Central memory CD8-positive, alpha-beta T cell (primary cell): Measurements from ENCODE around the gene EXOC3L4.
A peak's percentile ranks its signal among the peaks of the same experiment; 100 is the strongest.
"Not testable (repeated sequence)": the region's sequence is repeated elsewhere in the genome, so short reads cannot be mapped to it uniquely, and the experiment has no call there.

Experiments used
- ATAC-seq: fragments of 150-1000 bp; cut with Tn5 transposase; replicated peaks from 2 replicates; pipeline ENCODE4 v1.10.0; 2022; ENCODE audit warnings: mild to moderate bottlenecking, moderate FRiP score, moderate number of reproducible peaks; ENCODE audit not compliant: poor library complexity, severe bottlenecking; ENCODE audit errors: extremely low read depth
- DNase-seq, 2 donors: peaks; one replicate each; pipeline ENCODE4 v3.0.0; 2021; ENCODE audit warnings: low spot score in 2 of 2
- H3K27ac Mint-ChIP-seq: one replicate; pipeline ENCODE4 v1.8.0; 2022; ENCODE audit warnings: low read depth, mild to moderate bottlenecking, moderate library complexity, mixed read lengths
- H3K27me3 Mint-ChIP-seq: one replicate; pipeline ENCODE4 v1.8.0; 2022; ENCODE audit warnings: mixed read lengths
- H3K36me3 Mint-ChIP-seq: one replicate; pipeline ENCODE4 v1.8.0; 2022; ENCODE audit warnings: mild to moderate bottlenecking, moderate library complexity, mixed read lengths; ENCODE audit not compliant: insufficient read depth
- H3K4me1 Mint-ChIP-seq: one replicate; pipeline ENCODE4 v1.8.0; 2022; ENCODE audit warnings: mixed read lengths
- H3K4me3 Mint-ChIP-seq: one replicate; pipeline ENCODE4 v1.8.0; 2022; ENCODE audit warnings: mild to moderate bottlenecking, moderate library complexity, mixed read lengths
- H3K9me3 Mint-ChIP-seq: one replicate; pipeline ENCODE4 v1.8.0; 2022; ENCODE audit warnings: mixed read lengths

Gene EXOC3L4

GRCh38 chr14:103117499-103117898 is 23.0 kb downstream of the EXOC3L4 start:
- H3K27ac Mint-ChIP-seq, H3K36me3 Mint-ChIP-seq, DNase-seq, H3K4me3 Mint-ChIP-seq, ATAC-seq, H3K9me3 Mint-ChIP-seq: not testable (repeated sequence)
- Mint-ChIP-seq H3K4me1 (peaks cover 11% of the 10 kb centered on the region), H3K27me3 (peaks cover 23% of the 10 kb centered on the region)

GRCh38 chr14:103118018-103118662 is 23.6 kb downstream of the EXOC3L4 start:
- DNase-seq (no peak), ATAC-seq (no peak)
- Mint-ChIP-seq H3K27ac (no peak overlapping the region), H3K4me3 (no peak overlapping the region), H3K36me3 (peaks cover 1% of the 10 kb centered on the region), H3K4me1 (peaks cover 11% of the 10 kb centered on the region), H3K9me3 (no peaks in the 10 kb centered on the region), H3K27me3 (peaks cover 23% of the 10 kb centered on the region)

- H3K27me3 Mint-ChIP-seq: peaks cover 24% of the 10 kb centered on the region
- no peak overlapping the region for H3K4me3 Mint-ChIP-seq
- H3K9me3 Mint-ChIP-seq: no peaks in the 10 kb centered on the region
- peaks cover 1% of the 10 kb centered on the region for H3K36me3 Mint-ChIP-seq
- H3K27ac Mint-ChIP-seq: no peak overlapping the region
- peaks cover 11% of the 10 kb centered on the region for H3K4me1 Mint-ChIP-seq
- peak; percentile 32 for ATAC-seq
- no peak for DNase-seq
These were observed 24.3 kb downstream of the EXOC3L4 start for GRCh38 chr14:103118663-103119404.

- DNase-seq, ATAC-seq, H3K27ac Mint-ChIP-seq, H3K9me3 Mint-ChIP-seq, H3K36me3 Mint-ChIP-seq, H3K4me3 Mint-ChIP-seq: not testable (repeated sequence)
- peaks cover 16% of the 10 kb centered on the region for H3K4me1 Mint-ChIP-seq
- peaks cover 31% of the 10 kb centered on the region for H3K27me3 Mint-ChIP-seq
These were observed 25.0 kb downstream of the EXOC3L4 start for GRCh38 chr14:103119527-103119926.

- H3K9me3 Mint-ChIP-seq: no peaks in the 10 kb centered on the region
- DNase-seq (no peak), ATAC-seq (no peak)
- H3K4me1 Mint-ChIP-seq: peaks cover 10% of the 10 kb centered on the region
- H3K27me3 Mint-ChIP-seq: peaks cover 32% of the 10 kb centered on the region
- H3K4me3 Mint-ChIP-seq: peak overlapping the region; percentile 25
- peaks cover 1% of the 10 kb centered on the region for H3K36me3 Mint-ChIP-seq
- no peak overlapping the region for H3K27ac Mint-ChIP-seq
These were observed 26.8 kb downstream of the EXOC3L4 start for GRCh38 chr14:103121121-103121845.

GRCh38 chr14:103121846-103122584 is 27.5 kb downstream of the EXOC3L4 start:
- DNase-seq: no peak
- ATAC-seq: no peak
- H3K4me1 Mint-ChIP-seq: peaks cover 10% of the 10 kb centered on the region
- no peak overlapping the region for H3K27ac Mint-ChIP-seq
- peaks cover 32% of the 10 kb centered on the region for H3K27me3 Mint-ChIP-seq
- no peaks in the 10 kb centered on the region for H3K9me3 Mint-ChIP-seq
- peaks cover 1% of the 10 kb centered on the region for H3K36me3 Mint-ChIP-seq
- H3K4me3 Mint-ChIP-seq: peak overlapping the region; percentile 47

GRCh38 chr14:103122585-103122946 is 28.0 kb downstream of the EXOC3L4 start:
- H3K36me3 Mint-ChIP-seq: peaks cover 1% of the 10 kb centered on the region
- DNase-seq (no peak), ATAC-seq (no peak)
- H3K4me1 Mint-ChIP-seq: peaks cover 10% of the 10 kb centered on the region
- H3K4me3 Mint-ChIP-seq: peak overlapping the region; percentile 18
- peaks cover 32% of the 10 kb centered on the region for H3K27me3 Mint-ChIP-seq
- no peaks in the 10 kb centered on the region for H3K9me3 Mint-ChIP-seq
- H3K27ac Mint-ChIP-seq: no peak overlapping the region

GRCh38 chr14:103122947-103123633 is 28.6 kb downstream of the EXOC3L4 start, which contains the start of gene TNFAIP2:
TNFAIP2 (plus strand) TSS chr14:103123461; CDS start chr14:103126458, 2,997 bp downstream.
- DNase-seq: no peak
- no peak for ATAC-seq
- peaks cover 34% of the 10 kb centered on the region for H3K27me3 Mint-ChIP-seq
- H3K9me3 Mint-ChIP-seq: no peaks in the 10 kb centered on the region
- H3K4me3 Mint-ChIP-seq: peak within 1 kb of the TSS; percentile 47
- peaks cover 1% of the 10 kb centered on the region for H3K36me3 Mint-ChIP-seq
- no peak within 1 kb of the TSS for H3K27ac Mint-ChIP-seq
- peaks cover 10% of the 10 kb centered on the region for H3K4me1 Mint-ChIP-seq

- Mint-ChIP-seq H3K36me3 (peaks cover 3% of the 10 kb centered on the region), H3K27me3 (peaks cover 41% of the 10 kb centered on the region), H3K9me3 (no peaks in the 10 kb centered on the region), H3K27ac (no peak overlapping the region), H3K4me3 (peak overlapping the region; percentile 29), H3K4me1 (peaks cover 10% of the 10 kb centered on the region)
- ATAC-seq (no peak), DNase-seq (no peak)
These were observed 29.3 kb downstream of the EXOC3L4 start for GRCh38 chr14:103123634-103124500.

GRCh38 chr14:103124501-103125001 is 30.0 kb downstream of the EXOC3L4 start:
- Mint-ChIP-seq H3K27ac (no peak overlapping the region), H3K36me3 (peaks cover 2% of the 10 kb centered on the region), H3K4me3 (peak overlapping the region; percentile 29), H3K9me3 (no peaks in the 10 kb centered on the region), H3K4me1 (peaks cover 10% of the 10 kb centered on the region), H3K27me3 (peaks cover 48% of the 10 kb centered on the region)
- no peak for ATAC-seq
- no peak for DNase-seq
